Caco-2 (cell line): ENCODE results near the gene SRD5A1. TPM values are rescaled to one million over a fixed set of nuclear protein-coding genes. Genes with fewer than 3 reads are reported as not detected.

Source experiments
- BruUV-seq: library from RNA; stranded (reverse); fragments of 400-500 nt; replicated peaks from 2 replicates; lab custom pipeline; 2021; lab: Mats Ljungman, UMichigan
- CTCF ChIA-PET: fragments of 300-600 bp; sonication (Branson Sonifier 250); formaldehyde crosslinking; loops from one replicate; lab custom pipeline; 2022; ENCODE audit warnings: antibody characterized with exemption; lab: Charles Lee
- POLR2A ChIA-PET: fragments of 300-600 bp; sonication (Branson Sonifier 250); formaldehyde crosslinking; loops from one replicate; lab custom pipeline; 2022; ENCODE audit warnings: antibody characterized with exemption; lab: Charles Lee
- DNase-seq, 2 experiments: peaks; one replicate each; pipeline versions ENCODE4 v3.0.0 to v3.0.0-alpha.2; 2020 to 2022
- H3K27me3 ChIP-seq: replicated peaks from 2 replicates; pipeline ENCODE4 v1.6.0; 2011; ENCODE audit warnings: low read length; ENCODE audit not compliant: control insufficient read depth, insufficient read depth
- H3K36me3 ChIP-seq: 2 replicates; pipeline ENCODE4 v1.5.1; 2011; ENCODE audit warnings: low read length; ENCODE audit not compliant: control insufficient read depth, insufficient read depth
- H3K4me1 ChIP-seq: fragments of 250-450 bp; sonication (Bioruptor Pico); 2 replicates; pipeline ENCODE4 v1.5.1; 2020; ENCODE audit warnings: mild to moderate bottlenecking
- H3K4me3 ChIP-seq: 2 replicates; pipeline ENCODE4 v1.5.1; 2011; ENCODE audit warnings: low read depth, mild to moderate bottlenecking, control low read depth, low read length
- H3K9me3 ChIP-seq: fragments of 250-450 bp; sonication (Bioruptor Pico); 2 replicates; pipeline ENCODE4 v1.5.1; 2020; ENCODE audit warnings: mild to moderate bottlenecking, moderate library complexity
- H3K27ac Mint-ChIP-seq: one replicate; pipeline ENCODE4 v1.8.0; 2022; ENCODE audit warnings: mixed read lengths; ENCODE audit not compliant: unreplicated experiment
- H3K27me3 Mint-ChIP-seq: one replicate; pipeline ENCODE4 v1.8.0; 2022; ENCODE audit warnings: mixed read lengths; ENCODE audit not compliant: insufficient read depth, unreplicated experiment
- H3K36me3 Mint-ChIP-seq: one replicate; pipeline ENCODE4 v1.8.0; 2022; ENCODE audit warnings: mild to moderate bottlenecking, mixed read lengths; ENCODE audit not compliant: insufficient read depth, unreplicated experiment
- H3K4me1 Mint-ChIP-seq: one replicate; pipeline ENCODE4 v1.8.0; 2022; ENCODE audit warnings: low read depth, mixed read lengths; ENCODE audit not compliant: unreplicated experiment
- H3K4me3 Mint-ChIP-seq: one replicate; pipeline ENCODE4 v1.8.0; 2022; ENCODE audit warnings: mild to moderate bottlenecking, moderate library complexity, mixed read lengths; ENCODE audit not compliant: unreplicated experiment
- H3K9me3 Mint-ChIP-seq: one replicate; pipeline ENCODE4 v1.8.0; 2022; ENCODE audit warnings: mixed read lengths; ENCODE audit not compliant: unreplicated experiment
- intact Hi-C: fragments of 100-400 bp; cut with micrococcal nuclease; formaldehyde crosslinking; loops from one replicate; pipeline ENCODE4 v1.10.0; 2022; ENCODE audit not compliant: unreplicated experiment
- total RNA-seq: library from RNA; stranded (reverse); gene quantifications from 2 replicates; pipeline ENCODE4 v1.2.3, GENCODE V29; 2022
- TF ChIP-seq, protein P1 (sequence below), 2 experiments: fragments of 200-600 bp in 1 of 2; IDR thresholded peaks; 1 replicate in 1 of 2; 2 replicates in 1 of 2; pipeline versions ENCODE4 v1.5.1 to v1.8.0; 2011 to 2022; ENCODE audit warnings: antibody characterized with exemption in 1 of 2, control low read depth in 1 of 2, inconsistent platforms in 1 of 2, low read depth in 1 of 2, low read length in 1 of 2, mild to moderate bottlenecking in 1 of 2, moderate library complexity in 1 of 2; ENCODE audit not compliant: insufficient read depth in 1 of 2, severe bottlenecking in 1 of 2, unreplicated experiment in 1 of 2

The SRD5A1 gene
- total RNA-seq, 1 experiment from 2014 or later, result 19.4 TPM

DNA sequence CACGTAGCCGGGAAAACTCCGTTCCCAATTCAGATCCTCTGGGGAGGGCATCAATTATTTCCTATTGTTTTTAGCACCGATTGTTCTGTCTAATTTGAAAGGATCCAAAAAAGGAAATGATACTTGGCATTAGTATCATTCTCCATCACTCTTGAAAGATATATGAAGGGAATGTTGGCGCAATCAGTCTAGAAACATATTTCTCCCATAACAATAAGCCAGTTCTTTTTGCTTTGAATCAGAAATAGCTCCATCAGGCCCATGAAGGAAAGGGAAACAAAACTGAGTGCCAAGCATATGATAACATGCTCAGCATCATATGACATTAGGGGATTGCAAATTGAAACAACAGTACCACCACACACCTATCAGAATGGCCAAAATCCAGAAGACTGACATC lies 39.8 kb downstream of the SRD5A1 start:
- ChIA-PET CTCF (no interaction called here), POLR2A (no interaction called here)
- no peak overlapping the region for H3K4me3 ChIP-seq
- intact Hi-C loops, result no loop called here
- no peak overlapping the region for H3K4me3 Mint-ChIP-seq
- no peaks in the 10 kb centered on the region for H3K4me1 Mint-ChIP-seq
- no peaks in the 10 kb centered on the region for H3K36me3 ChIP-seq
- H3K27ac Mint-ChIP-seq, result no peak overlapping the region
- H3K9me3 ChIP-seq, result no peaks in the 10 kb centered on the region
- DNase-seq, result no peak
- no peaks in the 10 kb centered on the region for H3K27me3 Mint-ChIP-seq
- no peaks in the 10 kb centered on the region for H3K9me3 Mint-ChIP-seq
- TF ChIP-seq, protein P1, sequence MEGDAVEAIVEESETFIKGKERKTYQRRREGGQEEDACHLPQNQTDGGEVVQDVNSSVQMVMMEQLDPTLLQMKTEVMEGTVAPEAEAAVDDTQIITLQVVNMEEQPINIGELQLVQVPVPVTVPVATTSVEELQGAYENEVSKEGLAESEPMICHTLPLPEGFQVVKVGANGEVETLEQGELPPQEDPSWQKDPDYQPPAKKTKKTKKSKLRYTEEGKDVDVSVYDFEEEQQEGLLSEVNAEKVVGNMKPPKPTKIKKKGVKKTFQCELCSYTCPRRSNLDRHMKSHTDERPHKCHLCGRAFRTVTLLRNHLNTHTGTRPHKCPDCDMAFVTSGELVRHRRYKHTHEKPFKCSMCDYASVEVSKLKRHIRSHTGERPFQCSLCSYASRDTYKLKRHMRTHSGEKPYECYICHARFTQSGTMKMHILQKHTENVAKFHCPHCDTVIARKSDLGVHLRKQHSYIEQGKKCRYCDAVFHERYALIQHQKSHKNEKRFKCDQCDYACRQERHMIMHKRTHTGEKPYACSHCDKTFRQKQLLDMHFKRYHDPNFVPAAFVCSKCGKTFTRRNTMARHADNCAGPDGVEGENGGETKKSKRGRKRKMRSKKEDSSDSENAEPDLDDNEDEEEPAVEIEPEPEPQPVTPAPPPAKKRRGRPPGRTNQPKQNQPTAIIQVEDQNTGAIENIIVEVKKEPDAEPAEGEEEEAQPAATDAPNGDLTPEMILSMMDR (IDR thresholded peaks at IDR 0.05; ENCODE audit: insufficient read depth in 1 of 2, low read depth in 1 of 2, low read length in 1 of 2, severe bottlenecking in 1 of 2, unreplicated experiment in 1 of 2), result no peak
- H3K36me3 Mint-ChIP-seq, result no peaks in the 10 kb centered on the region
- BruUV-seq, result no TSS peak
- no peaks in the 10 kb centered on the region for H3K4me1 ChIP-seq
- H3K27me3 ChIP-seq, result no peaks in the 10 kb centered on the region

DNA sequence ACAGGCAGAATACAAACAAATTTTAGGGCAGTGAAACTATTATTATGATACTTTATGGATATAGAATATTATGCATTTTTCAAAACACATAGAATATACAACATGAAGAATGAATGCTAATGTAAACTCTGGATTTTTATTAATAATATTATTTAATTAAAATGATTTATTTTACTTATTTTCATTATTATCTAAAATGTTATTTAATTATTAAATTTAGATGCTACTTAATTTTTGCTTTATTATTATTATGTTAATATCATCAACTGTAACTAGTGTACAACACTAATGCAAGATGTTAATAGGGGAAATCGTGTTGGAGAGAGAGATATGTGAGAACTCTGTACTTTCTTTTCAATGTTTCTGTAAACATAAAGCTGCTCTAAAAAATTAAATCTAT lies 40.7 kb downstream of the SRD5A1 start:
- BruUV-seq, result no TSS peak
- TF ChIP-seq, protein P1 (IDR thresholded peaks at IDR 0.05; ENCODE audit: insufficient read depth in 1 of 2, low read depth in 1 of 2, low read length in 1 of 2, severe bottlenecking in 1 of 2, unreplicated experiment in 1 of 2), result no peak
- no peaks in the 10 kb centered on the region for H3K4me1 ChIP-seq
- H3K27me3 Mint-ChIP-seq, result no peaks in the 10 kb centered on the region
- no peaks in the 10 kb centered on the region for H3K36me3 ChIP-seq
- DNase-seq, result no peak
- intact Hi-C loops, result no loop called here
- H3K27me3 ChIP-seq, result no peaks in the 10 kb centered on the region
- H3K4me3 ChIP-seq, result no peak overlapping the region
- POLR2A ChIA-PET, result no interaction called here
- H3K9me3 Mint-ChIP-seq, result no peaks in the 10 kb centered on the region
- no peaks in the 10 kb centered on the region for H3K9me3 ChIP-seq
- no peaks in the 10 kb centered on the region for H3K4me1 Mint-ChIP-seq
- no peak overlapping the region for H3K4me3 Mint-ChIP-seq
- CTCF ChIA-PET, result no interaction called here
- H3K27ac Mint-ChIP-seq, result no peak overlapping the region
- no peaks in the 10 kb centered on the region for H3K36me3 Mint-ChIP-seq

DNA sequence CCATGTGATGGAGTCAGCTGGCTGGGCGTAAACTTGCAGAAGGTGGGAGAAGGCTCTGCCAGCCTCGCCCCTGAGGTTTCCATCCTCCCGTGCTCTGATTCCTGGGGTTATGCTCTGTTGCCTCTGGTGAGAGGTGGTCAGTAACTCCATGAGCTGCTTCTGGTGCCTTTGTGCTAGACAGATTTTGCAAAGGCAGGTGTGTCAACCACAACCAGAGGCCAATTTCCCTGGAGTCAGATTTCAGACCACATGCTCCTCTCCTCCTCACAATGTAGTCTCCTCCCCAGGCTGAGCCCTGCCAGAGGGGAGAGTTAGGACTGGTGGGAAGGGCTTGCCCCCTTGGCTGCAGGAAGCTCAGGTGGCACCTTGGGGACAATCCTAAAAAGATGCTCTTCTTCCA lies 41.2 kb downstream of the SRD5A1 start:
- TF ChIP-seq, protein P1 (IDR thresholded peaks at IDR 0.05; ENCODE audit: insufficient read depth in 1 of 2, low read depth in 1 of 2, low read length in 1 of 2, severe bottlenecking in 1 of 2, unreplicated experiment in 1 of 2), result no peak
- H3K27me3 ChIP-seq, result no peaks in the 10 kb centered on the region
- no peak for DNase-seq
- H3K9me3 Mint-ChIP-seq, result no peaks in the 10 kb centered on the region
- no peaks in the 10 kb centered on the region for H3K36me3 ChIP-seq
- H3K4me1 ChIP-seq, result no peaks in the 10 kb centered on the region
- no peaks in the 10 kb centered on the region for H3K4me1 Mint-ChIP-seq
- H3K4me3 Mint-ChIP-seq, result no peak overlapping the region
- POLR2A ChIA-PET, result no interaction called here
- intact Hi-C loops, result no loop called here
- BruUV-seq, result no TSS peak
- H3K9me3 ChIP-seq, result no peaks in the 10 kb centered on the region
- no peaks in the 10 kb centered on the region for H3K36me3 Mint-ChIP-seq
- CTCF ChIA-PET, result no interaction called here
- no peak overlapping the region for H3K4me3 ChIP-seq
- H3K27me3 Mint-ChIP-seq, result no peaks in the 10 kb centered on the region
- H3K27ac Mint-ChIP-seq, result no peak overlapping the region
